GM18861 (cell line): ENCODE results near the gene ULBP2.
"Not testable (repeated sequence)": the region's sequence is repeated elsewhere in the genome, so short reads cannot be mapped to it uniquely, and the experiment has no call there.

Source experiments
- ATAC-seq: cut with Tn5 transposase; IDR thresholded peaks from one replicate; pipeline ENCODE4 v1.9.1; 2021; ENCODE audit not compliant: unreplicated experiment

Gene ULBP2

DNA sequence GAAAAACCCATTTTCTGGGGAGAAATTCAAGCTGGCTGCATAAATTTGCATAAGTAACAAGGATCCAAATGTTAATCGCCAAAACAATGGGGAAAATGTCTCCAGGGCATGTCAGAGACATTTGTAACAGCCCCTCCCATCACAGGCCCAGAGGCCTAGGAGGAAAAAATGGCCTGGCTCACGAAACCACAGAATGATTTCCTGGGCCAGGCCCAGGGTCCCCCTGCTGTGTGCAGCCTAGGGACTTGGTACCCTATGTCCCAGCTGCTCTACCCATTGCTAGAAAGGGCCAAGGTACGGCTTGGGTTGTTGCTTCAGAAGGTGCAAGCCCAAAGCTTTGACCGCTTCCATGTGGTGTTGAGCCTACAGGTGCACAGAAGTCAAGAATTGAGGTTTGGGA is 33.3 kb upstream of the ULBP2 start:
- not testable (repeated sequence) for ATAC-seq

DNA sequence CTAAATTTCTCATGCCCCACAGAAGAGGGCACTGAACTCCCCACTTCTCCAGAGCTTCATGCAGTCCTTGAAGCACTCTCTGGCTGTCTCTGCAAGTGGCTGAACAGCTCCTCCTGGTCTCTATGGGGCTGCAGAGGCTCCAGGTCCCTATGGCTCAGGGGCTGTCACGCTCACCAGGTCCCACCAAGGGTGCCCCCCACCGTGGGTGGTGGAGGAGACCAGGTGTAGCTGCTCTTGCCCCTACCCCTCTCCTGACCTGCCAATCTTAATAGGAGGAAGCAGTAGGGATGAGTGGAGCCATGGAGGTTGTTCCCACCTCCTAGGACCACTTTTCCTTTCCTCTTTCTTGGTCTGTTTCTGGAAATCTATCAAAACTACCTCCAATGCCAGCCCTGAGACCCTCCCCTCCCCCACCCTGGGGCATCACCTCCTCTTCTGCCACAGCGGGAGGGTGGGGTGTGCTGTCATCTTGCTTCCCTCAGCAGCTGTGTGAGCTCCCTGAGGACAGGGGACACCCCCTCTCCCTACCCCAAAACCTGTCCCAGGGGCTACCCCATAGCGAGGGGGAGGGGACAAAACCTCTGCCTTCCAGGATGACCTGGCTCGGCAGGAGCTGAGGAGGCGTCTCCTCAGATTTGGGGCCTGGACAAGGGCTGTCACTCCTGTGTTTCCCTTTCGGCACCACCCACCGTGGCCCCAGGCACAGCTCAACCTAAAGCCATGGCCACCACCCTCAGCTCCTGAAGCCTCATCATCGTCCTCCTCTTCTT is 31.9 kb upstream of the ULBP2 start:
- ATAC-seq: no peak

DNA sequence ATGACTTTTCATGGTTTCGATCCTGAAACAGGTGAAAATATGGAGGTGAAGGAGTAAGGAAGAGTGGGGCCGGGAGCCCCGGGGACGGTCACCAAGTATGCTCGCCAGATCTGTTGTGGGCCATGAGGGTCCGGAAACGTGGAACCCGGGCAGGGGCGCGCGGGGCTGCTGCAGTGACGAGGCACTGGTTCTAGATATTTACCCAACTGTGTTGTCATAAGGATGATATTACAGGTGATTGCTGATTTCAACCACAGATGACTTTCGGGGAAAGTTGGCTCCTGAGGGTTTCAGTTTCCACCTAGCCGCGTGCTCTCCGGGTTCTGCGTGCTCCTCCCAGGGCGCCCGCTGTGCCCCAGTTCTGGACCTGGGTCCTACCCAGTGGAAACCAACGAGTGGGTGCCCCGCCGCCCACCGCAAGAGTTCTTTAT is 31.1 kb upstream of the ULBP2 start:
- no peak for ATAC-seq

DNA sequence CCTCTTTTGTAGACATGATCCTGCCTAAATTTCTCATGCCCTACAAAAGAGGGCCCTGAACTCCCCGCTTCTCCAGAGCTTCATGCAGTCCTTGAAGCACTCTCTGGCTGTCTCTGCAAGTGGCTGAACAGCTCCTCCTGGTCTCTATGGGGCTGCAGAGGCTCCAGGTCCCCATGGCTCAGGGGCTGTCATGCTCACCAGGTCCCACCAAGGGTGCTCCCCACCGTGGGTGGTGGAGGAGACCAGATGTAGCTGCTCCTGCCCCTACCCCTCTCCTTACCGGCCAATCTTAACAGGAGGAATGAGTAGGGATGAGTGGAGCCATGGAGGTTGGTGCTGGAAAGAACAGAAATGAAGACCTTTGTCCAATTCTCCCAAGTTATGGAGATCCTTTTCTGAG is 29.1 kb upstream of the ULBP2 start:
- not testable (repeated sequence) for ATAC-seq

DNA sequence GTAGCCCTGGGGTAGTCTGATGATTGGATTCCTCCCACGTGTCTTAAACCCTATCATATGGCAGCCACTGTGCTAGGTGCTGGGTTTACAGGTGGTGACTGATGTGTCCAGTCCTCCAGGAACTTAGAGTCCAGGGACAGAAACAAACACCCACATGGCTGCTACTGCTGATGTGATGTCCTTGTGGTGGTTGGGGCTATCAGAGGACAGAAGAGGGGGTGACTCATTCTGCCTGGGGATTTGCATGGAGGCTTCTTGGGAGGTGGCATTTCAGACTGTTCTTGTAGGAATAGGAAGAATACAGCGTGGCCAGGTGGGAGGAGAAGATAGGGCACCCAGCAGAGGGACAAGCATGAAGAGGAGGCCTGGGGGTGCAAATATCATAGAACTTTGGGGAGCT is 28.7 kb upstream of the ULBP2 start:
- ATAC-seq: no peak

DNA sequence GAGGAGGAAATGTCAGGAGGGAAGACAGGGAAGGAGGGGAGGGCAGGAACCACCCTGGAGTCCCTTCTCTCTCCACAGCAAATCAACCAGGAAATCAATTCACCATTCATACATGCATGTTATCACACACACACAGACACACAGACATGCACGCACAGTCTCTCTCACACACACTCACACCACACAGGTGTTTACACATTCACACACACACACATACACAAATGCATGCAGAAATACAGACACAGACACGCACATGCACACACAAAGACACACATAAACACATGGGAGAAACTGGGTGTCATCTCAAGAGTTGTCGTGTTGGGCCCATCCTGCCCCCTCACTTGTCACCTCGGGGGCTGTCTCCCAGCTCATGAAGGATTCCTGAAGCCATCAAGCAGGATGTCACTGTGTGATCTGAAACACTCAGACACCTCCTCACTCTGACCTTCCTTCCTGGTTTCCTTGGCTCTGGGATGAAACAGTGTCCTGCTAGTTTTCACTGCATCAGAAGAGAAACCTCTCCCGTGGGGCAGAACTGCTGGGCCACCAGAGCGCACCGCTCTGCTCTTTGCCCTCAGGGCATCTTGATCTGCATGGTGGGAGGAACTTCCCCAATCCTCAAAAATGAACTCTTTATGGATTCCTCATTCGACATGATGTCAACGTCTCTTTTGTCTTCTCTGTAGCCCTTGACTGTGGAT is 28.1 kb upstream of the ULBP2 start:
- no peak for ATAC-seq

DNA sequence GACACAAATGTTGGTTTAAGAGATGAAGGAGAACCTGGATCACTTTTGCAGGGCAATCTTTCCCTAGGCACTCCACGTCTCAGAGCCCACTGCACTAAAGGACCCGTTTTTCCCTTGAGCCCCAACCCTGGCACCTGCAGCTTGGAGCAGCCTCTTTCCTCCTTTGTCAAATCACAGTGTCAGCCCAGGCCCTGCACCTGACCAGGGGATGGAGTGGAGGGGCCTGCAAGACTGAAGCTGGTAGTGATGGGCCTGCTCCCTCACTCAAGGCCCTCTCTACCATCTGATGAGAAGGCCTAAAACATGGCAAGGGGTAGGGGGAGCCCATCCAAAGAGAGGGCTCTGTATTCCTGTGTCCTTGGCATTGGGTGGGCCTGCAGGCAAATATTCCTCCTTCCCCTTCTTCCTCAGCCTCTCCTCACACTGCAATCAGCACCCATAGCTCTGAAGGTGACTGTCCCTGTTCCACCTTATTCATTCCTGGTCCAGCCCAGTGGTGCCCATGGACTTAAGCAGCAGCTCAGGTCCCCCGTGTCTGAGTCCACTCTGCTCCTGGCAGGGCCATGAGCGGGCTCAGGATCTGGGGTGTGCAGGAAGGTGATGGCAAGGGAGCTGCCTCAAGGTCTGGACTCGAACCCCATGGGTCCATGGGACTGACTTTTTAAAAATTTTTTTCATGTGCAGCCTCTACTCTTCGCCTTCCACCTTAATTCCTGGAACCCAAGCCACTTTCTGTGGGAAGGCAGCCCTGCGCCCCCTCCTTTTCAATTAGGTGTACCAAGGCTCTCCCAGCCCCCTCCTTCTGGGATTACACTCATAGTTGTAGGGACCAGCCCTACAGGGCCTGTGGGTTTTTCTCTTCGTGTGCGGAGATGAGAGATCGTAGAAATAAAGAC is 25.6 kb upstream of the ULBP2 start:
- no peak for ATAC-seq

DNA sequence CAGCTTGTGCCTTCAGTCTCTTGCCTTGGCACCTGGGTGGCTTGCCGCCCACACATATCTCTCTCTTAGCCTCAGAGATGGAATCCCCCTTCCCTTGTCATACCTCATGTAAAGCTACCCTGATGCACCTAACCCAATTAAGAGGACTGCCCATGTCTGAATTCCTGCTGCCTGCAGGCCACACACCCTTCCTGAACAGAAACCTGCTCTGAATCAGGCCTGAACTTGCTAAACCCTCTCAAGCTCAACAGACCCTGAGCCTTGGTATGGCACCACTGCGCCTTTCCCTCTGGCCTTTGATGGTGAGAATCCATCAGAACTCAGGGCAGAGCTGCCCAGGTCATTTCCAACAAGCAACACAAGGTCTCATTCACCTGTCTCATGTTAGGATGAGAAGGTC is 24.1 kb upstream of the ULBP2 start:
- ATAC-seq: no peak

DNA sequence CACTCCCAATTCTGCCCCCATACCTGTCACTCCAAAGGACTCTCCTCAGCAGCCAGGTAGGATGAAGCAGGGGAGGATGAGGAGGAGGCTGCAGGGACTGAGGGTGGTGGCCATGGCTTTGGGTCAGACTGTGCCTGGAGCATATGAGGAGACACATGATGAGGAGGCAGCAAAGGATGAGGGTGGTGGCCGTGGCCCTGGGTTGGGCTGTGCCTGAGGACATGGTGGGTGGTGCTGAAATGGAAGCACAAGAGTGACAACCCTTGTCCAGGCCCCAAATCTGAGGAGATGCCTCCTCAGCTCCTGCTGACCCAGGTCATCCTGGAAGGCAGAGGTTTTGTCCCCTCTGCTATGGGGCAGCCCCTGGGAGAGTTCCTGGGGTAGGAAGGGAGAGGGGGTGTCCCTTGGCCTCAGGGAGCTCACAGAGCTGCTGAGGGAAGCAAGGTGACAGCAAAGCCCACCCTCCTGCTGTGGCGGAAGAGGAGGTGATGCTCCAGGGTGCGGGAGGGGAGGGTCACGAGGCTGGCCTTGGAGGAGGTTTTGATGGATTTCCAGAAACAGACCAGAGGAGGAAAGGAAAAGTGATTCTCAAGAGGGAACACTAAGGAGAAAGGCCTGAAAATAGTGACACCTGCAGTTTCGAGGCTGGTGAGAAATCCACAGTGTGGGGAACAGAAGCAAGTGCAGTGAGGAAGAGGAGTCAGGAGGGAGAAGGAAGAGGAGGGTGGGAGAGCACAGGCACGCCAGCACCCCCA is 23.5 kb upstream of the ULBP2 start:
- ATAC-seq: no peak

DNA sequence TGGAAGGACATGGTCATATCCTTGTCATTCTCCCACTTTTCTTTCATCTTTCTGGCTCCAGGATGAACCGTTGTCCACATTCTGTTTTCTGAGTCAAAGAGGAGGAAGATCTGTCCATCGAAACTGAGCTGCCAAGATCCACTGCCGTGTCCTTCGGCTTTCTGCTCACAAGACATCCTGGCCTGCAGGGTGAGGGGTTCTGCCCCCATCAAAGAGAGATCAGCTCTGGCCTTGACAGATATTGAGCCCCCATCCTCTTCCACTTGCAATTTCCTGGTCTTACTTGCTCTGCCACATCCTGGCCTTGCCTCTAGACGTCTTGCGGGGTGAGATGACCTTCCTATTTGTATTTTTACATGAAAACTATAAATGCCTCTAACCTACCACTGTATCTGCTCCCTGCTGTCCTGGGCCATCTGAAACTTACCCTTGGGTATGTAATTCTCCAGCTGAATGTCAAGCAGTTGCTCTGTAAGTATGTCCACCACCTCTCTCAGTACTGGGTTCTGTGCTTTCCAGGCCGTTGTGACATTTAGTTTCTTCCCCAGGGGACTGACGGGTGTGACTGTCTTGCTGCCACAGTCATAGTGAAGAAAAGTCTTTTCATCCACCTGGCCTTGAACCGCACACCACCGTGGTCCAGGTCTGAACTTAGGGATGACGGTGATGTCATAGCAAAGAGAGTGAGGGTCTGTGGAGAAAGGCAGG is 22.5 kb upstream of the ULBP2 start:
- ATAC-seq: not testable (repeated sequence)

DNA sequence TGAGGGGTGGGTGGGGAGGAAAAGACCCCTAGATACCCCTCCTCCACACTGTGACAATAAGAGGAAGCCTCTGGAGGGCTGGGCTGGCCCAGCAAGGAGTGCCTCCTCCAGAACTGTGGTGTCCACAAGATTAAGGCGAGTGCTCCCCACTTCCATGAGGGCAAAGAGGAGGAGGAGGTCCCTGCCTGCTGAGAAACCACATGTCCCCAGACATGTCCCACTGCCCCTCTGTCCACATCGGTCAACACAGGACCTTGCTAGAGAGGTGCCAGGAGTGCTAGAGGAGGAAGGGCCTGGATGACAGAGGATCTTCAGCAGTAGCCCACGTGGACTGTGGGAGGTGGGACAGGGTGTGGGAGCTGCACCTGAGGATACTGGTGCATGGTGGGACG is 22.0 kb upstream of the ULBP2 start:
- no peak for ATAC-seq

DNA sequence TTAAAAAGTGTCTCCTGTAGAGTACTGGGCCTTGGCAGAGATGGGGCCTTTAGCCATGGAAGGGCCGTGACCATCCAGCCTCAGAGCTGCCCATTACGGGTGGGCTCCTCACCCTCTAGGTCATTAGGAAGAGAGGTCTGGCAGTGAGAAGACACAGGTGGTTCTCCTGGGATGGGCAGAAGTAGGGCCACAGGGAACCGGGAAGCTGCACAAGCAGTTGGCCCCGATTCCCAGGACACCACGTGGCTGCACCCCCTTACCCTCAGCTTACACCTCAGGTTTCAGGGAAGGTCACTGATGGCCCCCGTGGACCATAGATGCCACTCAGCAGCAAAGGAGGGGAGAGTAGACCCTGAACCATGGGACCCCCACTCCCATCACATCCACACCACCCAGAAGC is 20.5 kb upstream of the ULBP2 start:
- no peak for ATAC-seq

DNA sequence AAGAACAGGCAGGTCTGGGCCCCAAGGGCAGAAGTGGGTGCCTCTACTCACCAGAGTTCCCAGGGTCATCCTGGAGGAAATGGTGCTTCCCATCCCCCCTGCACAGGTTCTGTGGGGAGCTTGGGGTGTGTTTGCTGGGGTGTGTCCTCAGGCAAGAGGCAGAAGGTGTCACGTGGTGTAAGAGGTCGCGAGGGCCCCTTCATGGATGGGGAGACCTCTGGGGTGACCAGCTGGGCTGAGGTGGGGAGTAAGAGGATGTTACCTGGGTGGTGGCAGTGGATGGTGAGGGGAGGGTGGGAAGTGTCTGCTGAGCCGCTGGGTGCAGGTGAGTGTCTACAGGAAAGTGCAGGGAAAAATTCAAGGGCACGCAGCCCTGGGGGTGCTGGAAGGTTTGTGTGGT is 19.7 kb upstream of the ULBP2 start:
- ATAC-seq: not testable (repeated sequence)

DNA sequence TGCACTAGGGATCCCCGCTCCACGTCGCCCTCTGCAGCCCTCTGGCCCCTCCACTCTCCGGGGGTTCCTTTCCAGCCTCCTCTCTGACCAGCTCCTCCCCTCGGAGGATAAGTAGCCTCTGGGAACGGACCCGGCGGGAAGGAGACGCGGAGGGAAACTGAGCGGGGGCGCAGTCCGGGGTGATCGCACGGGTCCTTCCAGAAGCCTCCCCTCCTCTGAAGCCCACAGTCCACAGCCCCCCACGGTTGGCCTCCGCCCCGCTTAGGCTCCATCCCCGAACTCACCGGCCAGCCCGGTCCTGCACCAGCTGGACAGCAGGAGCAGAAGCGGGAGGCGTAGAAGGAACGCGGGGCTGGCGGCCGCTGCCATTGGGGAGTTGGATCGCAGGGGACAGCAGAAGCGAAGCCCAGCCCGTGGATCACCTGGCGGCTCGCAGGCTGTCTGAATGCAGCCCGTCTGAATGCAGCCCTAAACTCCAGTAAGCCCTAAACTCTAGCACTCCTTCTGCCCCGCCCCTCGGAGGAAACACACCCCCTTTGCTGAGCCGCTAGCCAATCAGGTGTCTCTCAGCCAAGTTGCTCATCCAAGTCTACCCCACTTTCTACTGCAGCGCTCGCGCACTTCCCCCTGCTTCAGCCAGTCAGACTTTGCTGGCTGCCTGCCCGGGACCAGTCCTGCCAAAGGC is 19.0 kb upstream of the ULBP2 start, which contains the start of gene RAET1G:
Gene RAET1G (minus strand): TSS at position 480 of the 685 bp plus-strand sequence. CDS start 111 bp downstream, at position 369.
- no peak for ATAC-seq

DNA sequence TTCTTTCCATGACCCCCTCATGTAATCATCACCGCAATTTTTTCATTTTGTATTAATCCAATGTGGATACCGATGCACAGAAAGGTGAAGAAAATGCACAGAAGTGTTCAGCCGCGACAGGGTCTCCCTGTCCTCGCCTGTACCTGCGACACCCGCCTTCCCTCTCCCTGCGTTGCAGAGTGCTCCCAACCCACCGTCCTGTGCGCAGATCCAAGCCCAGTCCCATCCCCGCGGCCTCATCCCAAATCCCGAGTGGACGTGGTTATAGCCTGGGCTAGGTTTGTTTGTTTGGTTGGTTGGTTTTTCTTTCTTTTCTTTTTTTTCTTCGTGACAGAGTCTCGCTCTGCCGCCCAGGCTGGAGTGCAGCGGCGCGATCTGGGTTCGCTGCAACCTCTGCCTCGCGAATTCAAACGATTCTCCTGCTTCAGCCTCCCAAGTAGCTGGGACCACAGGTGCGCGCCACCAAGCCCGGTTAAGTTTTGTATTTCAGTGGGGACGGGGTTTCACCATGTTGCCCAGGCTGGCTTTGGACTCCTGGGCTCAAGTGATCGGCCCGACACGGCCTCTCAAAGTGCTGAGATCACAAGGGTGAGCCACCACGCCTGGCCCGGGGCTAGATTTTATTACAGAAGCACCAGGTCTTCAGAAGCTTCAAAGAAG is 18.4 kb upstream of the ULBP2 start:
- ATAC-seq: no peak

DNA sequence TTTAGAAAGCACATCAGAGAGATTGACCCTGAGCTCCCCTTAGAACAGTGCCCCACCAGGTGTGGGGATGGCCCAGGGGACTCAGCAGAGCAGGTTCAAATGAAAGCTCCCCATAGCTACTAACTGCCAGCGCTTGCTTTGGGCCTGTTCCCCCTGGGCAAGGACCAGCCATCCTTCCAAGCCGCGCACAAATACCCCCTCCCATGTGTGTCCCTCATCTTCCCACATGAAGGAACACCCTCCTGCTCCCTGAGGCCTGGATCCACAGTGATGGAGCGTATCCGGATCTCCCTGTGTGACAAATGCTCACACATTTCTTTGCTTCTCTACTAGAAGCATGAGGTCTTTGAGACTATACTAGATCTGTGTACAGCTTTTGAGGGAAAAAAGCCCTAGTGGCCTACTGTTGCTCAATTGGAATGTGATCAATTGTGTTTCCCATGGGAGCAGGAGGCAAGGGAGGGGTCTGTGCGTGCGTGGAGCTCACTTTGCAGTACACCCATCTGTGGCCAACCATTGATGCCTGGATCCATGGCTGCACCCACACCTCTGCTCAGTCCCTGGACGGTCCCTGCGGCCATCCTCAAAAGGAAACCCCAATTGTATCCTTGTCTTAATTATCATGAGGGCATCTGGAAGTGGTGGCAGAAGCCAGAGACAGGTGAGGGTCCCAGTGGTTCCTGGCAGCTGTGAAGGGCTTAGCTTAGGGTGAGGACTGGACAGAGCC is 17.4 kb upstream of the ULBP2 start:
- no peak for ATAC-seq

DNA sequence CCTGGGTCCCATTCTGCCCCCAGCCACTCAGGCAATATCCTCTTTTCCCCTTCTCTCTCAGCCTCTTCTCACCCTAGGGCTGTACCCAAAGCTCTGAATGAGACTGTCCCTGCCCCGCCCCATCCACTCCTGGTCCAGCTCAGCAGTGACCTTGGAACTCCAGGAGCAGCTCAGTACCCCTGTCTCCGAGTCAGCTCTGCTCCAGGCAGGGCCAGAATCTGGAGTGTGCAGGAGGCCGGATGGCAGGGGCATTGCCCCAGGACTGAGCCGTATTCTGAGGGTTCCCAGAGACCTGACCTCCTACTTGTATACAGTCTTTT is 16.9 kb upstream of the ULBP2 start:
- no peak for ATAC-seq

DNA sequence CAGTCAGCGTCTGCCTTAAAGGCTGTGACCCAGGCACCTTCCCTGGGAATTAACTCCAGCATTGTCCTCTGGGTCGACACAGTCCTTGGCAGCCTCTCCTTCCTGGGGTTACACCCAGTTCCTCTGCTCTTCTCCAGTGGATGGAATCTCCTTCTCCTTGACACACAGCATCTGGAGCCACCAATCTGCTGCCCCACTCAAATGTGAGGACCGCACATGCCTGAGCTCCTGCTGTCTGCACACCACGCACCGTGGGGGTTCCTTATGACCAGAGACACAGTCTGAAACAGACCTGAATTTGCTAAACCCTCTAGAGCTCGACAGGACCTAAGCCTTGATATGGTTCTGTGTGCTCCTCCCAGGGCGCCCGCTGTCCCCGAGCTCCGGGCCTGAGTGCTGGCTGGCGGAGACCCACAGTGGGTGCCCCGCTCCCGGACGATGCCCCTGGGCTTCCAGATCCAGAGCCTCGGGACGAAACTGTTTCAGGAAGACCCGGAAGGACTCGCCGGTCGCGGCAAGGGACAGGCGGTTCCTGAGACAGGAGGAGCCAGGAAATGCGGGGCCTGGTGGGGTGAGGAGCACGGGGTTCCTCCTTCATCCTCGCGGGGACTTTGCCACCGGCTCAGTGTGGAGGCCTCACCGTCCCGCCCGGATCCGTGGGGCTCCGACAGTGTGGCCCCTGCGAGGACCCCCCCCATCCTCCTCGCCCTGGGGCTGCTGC is 16.4 kb upstream of the ULBP2 start:
- ATAC-seq: no peak
